ENCODE results near the gene PDF.

The PDF gene

DNA sequence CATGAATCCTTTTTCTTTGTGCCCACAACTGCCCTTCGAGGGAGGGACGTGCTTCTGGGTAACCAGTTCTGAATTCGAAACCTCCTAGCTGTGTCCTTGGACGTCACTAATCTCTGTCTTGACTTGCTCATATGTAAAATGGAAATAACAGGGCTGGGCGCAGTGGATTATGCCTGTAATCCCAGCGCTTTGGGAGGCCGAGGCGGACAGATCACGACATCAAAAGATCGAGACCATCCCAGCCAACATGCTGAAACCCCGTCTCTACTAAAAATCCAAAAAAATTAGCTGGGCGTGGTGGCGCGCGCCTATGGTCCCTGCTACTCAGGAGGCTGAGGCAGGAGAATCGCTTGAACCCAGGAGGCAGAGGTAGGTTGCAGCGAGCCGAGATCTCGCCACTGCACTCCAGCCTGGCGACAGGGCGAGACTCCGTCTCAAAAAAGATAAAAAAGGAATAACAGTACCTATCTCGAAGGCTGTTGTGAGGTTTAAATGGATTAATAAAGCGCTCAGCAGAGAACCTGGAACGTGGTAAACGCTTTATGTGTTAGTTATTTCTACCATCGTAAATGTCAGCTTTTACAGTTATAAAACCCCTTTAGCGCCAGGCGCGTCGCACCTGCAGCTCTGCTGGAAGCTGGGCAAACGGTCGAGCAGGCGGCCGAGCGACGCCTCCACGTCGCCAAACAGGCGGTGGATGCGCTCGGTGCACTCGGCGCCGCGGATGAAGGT lies 8.3 kb upstream of the PDF start:
- DNase-seq = peak; percentile 69

DNA sequence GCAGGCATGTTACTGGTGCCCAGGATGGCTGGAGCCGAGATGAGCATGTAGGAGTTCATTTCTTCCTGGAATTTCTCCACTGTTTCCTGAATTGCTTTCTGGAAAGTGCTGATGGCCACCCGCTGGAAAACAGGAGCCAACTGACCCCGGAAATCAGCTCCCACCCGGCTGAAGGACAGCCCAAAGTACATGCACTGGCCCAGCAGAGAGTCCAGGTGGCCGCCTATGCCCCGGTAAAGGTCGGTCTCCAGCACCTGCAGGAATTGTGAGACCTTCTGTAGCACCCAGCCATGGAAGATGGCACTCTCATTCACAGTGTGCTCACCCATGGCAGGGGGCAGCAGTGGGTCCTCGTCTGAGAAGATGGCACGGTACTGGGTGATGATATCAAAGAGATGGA lies 4.3 kb upstream of the PDF start:
- no peak for DNase-seq

- DNase-seq = peak; percentile 55
These were observed 761 bp downstream of the PDF start for GRCh38 chr16:69329369-69330285.

- DNase-seq = peak; percentile 30
These were observed 1.5 kb downstream of the PDF start for GRCh38 chr16:69328854-69329316.

- DNase-seq = peak; percentile 23
These were observed 2.6 kb downstream of the PDF start for GRCh38 chr16:69327585-69328310.

GRCh38 chr16:69326172-69326873 lies 4.1 kb downstream of the PDF start:
- DNase-seq = peak; percentile 22

DNA sequence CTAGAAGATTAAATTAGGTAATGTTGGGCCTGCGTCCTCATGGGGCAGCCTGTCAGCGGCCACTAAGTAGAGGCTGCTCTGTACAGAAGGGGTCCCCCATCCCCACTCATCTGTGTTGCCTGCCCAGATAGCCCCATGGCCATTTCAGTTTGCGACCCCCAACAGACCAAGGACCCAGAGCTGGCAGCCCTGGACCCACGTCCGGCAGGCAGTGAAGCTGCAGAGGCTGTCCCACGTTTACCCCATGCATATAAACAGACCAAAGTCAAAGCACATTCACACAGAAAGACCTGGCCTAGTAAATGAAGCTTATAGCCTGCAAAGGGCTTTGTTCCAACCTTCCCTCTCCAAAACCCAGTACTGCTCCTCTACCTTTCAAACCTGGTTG lies 4.6 kb downstream of the PDF start:
- DNase-seq = peak; percentile 16

- peak; percentile 22 for DNase-seq
These were observed 5.7 kb downstream of the PDF start for GRCh38 chr16:69324585-69325253.

DNA sequence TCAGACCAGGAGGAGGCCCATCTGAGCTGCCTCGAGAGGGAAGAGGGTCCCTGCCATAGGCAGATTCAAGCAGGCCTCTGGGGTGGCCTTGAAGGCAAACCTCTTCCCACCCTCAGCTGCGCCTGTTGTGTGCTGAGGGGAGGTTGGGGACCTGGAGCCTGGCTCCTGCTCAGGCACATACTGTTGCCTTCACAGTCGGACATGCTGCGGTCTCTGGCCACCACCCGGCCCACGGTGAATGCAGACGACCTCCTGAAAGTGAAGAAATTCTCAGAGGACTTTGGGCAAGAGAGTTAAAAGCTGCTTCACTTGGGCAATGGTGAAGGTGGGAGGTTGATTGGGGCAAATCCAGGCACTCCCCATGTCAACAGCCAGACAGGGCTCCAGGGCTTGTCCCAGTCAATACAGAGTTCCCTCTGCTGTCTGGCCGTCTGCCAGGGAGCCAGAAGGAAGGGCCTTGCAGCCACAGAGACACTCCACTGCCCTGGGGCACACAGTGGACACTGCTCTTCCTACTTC lies 6.3 kb downstream of the PDF start:
- peak; percentile 18 for DNase-seq

DNA sequence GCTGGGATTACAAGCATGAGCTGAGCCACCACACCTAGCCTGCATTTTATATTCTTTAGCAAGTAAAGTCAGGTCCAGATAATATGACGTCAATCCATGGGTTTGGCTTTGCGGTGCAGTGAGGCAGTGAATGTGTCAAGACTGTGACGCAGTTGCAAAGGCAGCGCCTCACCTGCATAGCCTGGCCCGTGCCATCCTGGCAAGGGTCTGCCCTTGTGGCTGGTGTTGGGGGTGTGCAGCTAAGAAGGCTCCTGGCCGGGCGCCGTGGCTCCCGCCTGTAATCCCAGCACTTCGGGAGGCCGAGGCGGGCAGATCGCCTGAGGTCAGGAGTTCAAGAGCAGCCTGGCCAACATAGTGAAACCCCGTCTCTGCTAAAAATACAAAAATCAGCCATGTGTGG lies 7.0 kb downstream of the PDF start:
- DNase-seq = peak; percentile 19

GRCh38 chr16:69322343-69322742 lies 8.0 kb downstream of the PDF start:
- peak; percentile 11 for DNase-seq

GRCh38 chr16:69321080-69321479 lies 9.3 kb downstream of the PDF start:
- DNase-seq = peak; percentile 20

- no peak for DNase-seq
These were observed 9.7 kb downstream of the PDF start for GRCh38 chr16:69320740-69321073.

DNA sequence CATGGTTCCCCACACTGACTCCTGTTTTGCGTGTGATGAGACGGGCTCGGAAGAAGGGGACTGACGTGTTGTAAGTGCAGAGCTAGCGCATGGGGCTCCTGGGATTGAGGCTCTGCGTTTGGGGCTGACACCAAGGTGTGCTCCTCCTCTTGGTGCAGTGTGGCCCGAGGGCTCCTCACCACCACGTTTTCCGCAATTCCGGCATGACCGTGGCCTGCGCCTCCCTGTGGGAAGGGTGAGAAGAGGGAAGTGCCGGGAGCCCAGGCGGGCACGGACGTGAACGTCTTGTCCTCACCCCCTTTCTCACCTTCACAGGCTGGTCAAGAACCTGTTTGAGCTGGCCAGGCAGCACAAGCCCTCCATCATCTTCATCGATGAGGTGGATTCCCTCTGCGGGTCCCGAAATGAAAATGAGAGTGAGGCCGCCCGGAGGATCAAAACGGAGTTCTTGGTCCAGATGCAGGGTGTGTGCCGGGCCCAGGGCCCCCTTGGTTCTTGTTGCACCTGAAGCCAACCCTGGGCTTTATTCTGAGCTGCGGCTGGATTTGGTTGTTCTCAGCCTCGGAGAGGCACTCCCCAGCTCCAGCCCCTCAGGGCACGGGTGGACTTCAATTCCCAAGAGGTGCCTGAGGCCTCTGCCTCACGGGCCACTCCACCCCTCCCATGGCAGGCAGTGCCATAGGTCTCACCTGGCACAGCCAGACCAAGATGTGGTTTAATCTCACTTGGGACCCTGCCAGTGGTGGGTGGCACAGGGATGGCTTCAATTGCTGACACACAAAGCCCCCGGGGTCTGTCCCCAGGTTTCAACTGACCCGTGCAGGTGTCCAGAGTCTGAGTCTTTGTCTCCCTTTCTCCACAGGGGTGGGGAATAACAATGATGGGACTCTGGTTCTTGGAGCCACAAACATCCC lies 10.3 kb downstream of the PDF start:
- peak; percentile 16 for DNase-seq

DNA sequence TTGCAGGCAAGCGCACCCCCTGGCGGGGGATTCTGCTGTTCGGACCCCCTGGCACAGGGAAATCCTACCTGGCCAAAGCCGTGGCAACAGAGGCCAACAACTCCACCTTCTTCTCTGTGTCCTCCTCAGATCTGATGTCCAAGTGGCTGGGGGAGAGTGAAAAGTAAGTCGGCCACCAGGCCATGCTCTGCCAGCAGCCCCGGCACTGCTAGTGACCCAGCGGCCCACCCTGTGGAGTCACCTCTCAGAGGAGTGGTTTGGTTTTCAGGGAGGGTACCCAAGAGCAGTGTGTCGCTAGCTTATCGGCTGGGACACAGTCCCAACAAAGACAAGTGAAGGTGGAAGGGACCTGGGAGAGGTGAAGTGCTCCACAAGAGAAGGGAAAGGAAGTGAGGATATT lies 11.0 kb downstream of the PDF start:
- no peak for DNase-seq

DNA sequence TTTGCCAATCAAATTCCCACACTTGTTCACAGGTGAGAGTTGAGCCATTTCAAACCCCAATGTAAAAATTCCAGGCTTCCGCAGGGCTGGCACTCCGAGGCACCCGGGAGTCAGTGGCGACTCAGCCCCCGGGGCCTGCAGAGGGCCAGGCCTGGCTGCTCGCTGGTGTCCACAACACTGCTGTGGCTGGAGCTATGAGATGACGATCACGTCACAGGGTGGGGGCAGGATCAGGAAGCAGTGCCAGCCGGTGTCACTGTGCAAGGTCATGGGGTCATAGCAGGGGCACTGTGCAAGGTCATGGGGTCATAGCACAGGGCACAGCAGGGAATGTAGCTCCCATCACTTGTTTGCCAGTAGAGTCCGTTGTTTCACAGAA lies 11.5 kb downstream of the PDF start:
- no peak for DNase-seq

DNA sequence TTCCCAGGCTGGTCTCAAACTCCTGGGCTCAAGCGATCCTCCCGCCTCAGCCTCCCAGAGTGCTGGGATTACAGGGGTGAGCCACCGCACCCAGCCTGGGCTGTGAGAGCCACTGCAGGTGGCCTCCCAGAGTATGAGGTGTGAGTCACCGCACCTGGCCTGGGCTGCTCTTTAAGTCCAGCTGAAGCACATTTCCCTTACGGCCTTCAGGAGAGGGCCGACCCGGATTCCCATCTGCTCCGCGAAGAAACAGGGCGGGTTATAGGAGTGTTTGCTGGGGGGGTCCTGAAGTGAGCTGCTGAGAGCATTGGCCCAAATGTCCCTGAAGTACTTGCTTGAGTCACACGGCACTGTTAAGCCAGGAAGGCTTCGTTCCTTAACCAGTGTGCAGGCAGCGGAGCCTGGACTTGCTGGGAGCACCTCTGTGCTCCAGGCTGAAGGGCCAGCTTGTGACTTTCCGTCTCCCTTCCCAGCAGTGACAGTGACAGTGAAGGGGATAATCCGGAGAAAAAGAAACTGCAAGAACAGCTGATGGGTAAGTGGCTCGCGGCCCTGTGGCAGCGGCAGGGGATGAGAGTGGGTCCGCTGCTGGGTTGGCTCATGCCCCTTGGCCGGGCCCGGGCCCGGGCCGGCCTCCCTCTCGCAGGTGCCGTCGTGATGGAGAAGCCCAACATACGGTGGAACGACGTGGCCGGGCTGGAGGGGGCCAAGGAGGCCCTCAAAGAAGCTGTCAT lies 12.0 kb downstream of the PDF start:
- no peak for DNase-seq

DNA sequence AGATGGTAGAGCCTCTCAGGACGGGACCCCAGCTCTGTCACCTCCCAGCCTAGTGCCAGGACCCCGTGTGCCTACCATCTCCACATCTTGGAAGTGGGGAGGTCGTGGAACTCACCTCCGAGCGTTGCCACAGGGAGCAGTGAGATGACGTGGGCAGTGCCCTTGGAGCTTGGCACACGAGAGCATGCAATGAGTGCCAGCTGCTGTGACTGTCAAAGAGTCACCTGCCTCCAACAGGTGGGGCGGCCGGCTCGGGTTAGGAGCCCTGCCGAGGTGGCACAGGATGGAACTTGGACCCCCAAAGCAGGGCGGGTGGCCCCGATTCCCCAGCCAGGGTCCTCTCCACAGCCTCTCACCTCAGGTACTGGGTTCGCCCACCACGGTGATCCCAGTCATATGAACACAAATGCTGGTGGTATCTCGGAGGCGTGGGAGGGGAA lies 13.8 kb downstream of the PDF start:
- DNase-seq = no peak

DNA sequence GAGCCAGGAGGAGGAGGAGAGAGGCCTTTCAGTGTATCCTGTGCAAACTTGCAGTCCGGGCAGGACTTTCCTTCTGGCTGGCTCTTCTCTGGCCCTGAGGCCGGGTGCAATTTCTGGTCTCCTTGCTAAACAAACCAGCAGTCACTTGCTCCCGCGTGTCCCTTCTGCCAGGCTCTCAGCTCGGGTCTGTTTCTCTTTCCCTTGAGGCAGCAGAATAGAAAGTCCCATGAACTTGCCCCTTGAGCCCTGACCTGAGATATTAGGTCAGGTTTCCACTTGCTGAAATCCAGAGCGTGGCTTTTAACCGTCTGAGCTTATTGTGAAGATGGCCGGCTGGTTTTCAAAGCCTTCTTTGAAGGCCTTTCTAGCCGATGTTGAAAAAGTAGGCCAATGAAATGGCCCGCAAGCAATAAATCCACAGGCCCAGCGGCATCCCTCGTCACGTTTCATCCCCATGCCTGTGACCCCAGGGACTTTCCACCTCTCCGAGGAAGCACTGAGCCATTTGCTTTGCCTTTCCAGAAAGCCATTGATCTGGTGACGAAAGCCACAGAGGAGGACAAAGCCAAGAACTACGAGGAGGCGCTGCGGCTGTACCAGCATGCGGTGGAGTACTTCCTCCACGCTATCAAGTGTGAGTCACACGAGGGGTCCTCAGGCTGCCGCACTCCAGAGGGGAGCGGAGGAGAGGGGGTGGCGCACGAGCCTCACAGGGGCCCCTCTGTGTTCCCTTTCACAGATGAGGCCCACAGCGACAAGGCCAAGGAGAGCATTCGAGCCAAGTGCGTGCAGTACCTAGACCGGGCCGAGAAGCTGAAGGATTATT lies 14.7 kb downstream of the PDF start:
- DNase-seq = no peak
